Transverse colon (tissue), 4 donors: ENCODE results near the gene SPATA13. TPM values are rescaled to one million over a fixed set of nuclear protein-coding genes. Genes with fewer than 3 reads are reported as not detected.
A peak's percentile ranks its signal among the peaks of the same experiment; 100 is the strongest.

Experiments
- DNase-seq: peaks from one replicate; pipeline ENCODE4 v3.0.0-alpha.2; 2019
- H3K27ac ChIP-seq, 4 donors: fragments of 200-600 bp; sonication (generic); 2 replicates each; pipeline ENCODE4 v1.5.1; 2016 to 2018; ENCODE audit warnings: inconsistent platforms in 4 of 4
- H3K27me3 ChIP-seq: fragments of 200-600 bp; sonication (generic); 2 replicates; pipeline ENCODE4 v1.5.1; 2017; ENCODE audit warnings: inconsistent platforms
- H3K36me3 ChIP-seq, 4 donors: fragments of 200-600 bp; sonication (generic); 2 replicates each; pipeline ENCODE4 v1.5.1; 2017 to 2019; ENCODE audit warnings: inconsistent platforms in 4 of 4
- H3K4me1 ChIP-seq, 4 donors: fragments of 200-600 bp; sonication (generic); 2 replicates each; pipeline ENCODE4 v1.5.1; 2017 to 2020; ENCODE audit warnings: inconsistent platforms in 4 of 4
- H3K4me3 ChIP-seq, 4 donors: fragments of 200-600 bp; sonication (generic); 1 replicate in 1 of 4; 2 replicates in 3 of 4; pipeline versions ENCODE4 v1.5.1 to v1.6.1; 2017 to 2019; ENCODE audit warnings: inconsistent platforms in 4 of 4
- H3K9me3 ChIP-seq, 2 donors: fragments of 200-600 bp; sonication (generic); 2 replicates each; pipeline ENCODE4 v1.5.1; 2017 to 2019; ENCODE audit warnings: inconsistent platforms in 2 of 2
- CTCF ChIP-seq, 5 experiments: fragments of 200-600 bp in 3 of 5; fragments of 450-650 bp in 2 of 5; sonication (generic) in 3 of 5; IDR thresholded peaks; 1 replicate in 2 of 5; 2 replicates in 3 of 5; pipeline ENCODE4 v1.5.1; 2016 to 2017; ENCODE audit warnings: antibody characterized with exemption in 5 of 5, inconsistent platforms in 3 of 5, mild to moderate bottlenecking in 2 of 5, moderate library complexity in 1 of 5
- EP300 ChIP-seq: sonication (generic); formaldehyde crosslinking; IDR thresholded peaks from one replicate; pipeline ENCODE4 v1.6.1; 2017; ENCODE audit warnings: antibody characterized with exemption, low read depth
- POLR2A ChIP-seq: fragments of 450-650 bp; IDR thresholded peaks from one replicate; pipeline ENCODE4 v1.6.1; 2016; ENCODE audit warnings: antibody characterized with exemption, mild to moderate bottlenecking, moderate library complexity
- POLR2AphosphoS5 ChIP-seq, 3 donors: sonication (generic); formaldehyde crosslinking; IDR thresholded peaks; one replicate each; pipeline ENCODE4 v1.6.1; 2016; ENCODE audit warnings: antibody characterized with exemption in 3 of 3
- WGBS, 2 donors: methylation state at CpG; one replicate each; pipeline ENCODE4 v1.1.5; 2018; ENCODE audit warnings: low coverage in 1 of 2; 5-methylcytosine and 5-hydroxymethylcytosine counted together
- in situ Hi-C, 4 donors: fragments of 200-750 bp; cut with MboI; loops; one replicate each; pipeline versions ENCODE4 v1.15.0 to v1.15.1; 2017; ENCODE audit warnings: low sequenced_read_pairs in 3 of 4, low pct_ligation_motif_present in 1 of 4, low pct_unique_long_range_greater_than_20kb in 1 of 4
- intact Hi-C: fragments of 100-400 bp; cut with DNase I; formaldehyde crosslinking; loops from one replicate; pipeline ENCODE4 v1.15.1; 2023; ENCODE audit warnings: low total_unique reads
- total RNA-seq, 4 donors: library from RNA; depleted of rRNA; stranded (reverse); fragments of >200 nt; gene quantifications; one replicate each; pipeline ENCODE4 v1.1.0, GENCODE V29; 2016

Gene SPATA13
- total RNA-seq, 4 donors from 2014 or later = 85.1 to 612 (median 228) TPM

GRCh38 chr13:24271231-24271600 lies 110.7 kb downstream of the SPATA13 start:
- Histone ChIP-seq H3K4me3 (peak overlapping the region in 3 of 4 donors; percentile 24 to 44 (median 28)), H3K27me3 (no peaks in the 10 kb centered on the region), H3K27ac (peak overlapping the region; percentile 88 to 94 (median 92)), H3K9me3 (no peaks in the 10 kb centered on the region), H3K4me1 (peaks cover 32 to 61% (median 34%) of the 10 kb centered on the region in 4 donors), H3K36me3 (no peaks in the 10 kb centered on the region)
- no peak for DNase-seq
- WGBS, 2 donors = 0 to 17% methylated on average over 1 of the region's 1 CpG
- TF ChIP-seq POLR2A = no peak
- no peak for TF ChIP-seq POLR2AphosphoS5 (IDR thresholded peaks at IDR 0.05)
- TF ChIP-seq CTCF (IDR thresholded peaks at IDR 0.05) = no peak
- no peak for TF ChIP-seq EP300
- intact Hi-C loops (no loop called here), in situ Hi-C loops (no loop called here)

DNA sequence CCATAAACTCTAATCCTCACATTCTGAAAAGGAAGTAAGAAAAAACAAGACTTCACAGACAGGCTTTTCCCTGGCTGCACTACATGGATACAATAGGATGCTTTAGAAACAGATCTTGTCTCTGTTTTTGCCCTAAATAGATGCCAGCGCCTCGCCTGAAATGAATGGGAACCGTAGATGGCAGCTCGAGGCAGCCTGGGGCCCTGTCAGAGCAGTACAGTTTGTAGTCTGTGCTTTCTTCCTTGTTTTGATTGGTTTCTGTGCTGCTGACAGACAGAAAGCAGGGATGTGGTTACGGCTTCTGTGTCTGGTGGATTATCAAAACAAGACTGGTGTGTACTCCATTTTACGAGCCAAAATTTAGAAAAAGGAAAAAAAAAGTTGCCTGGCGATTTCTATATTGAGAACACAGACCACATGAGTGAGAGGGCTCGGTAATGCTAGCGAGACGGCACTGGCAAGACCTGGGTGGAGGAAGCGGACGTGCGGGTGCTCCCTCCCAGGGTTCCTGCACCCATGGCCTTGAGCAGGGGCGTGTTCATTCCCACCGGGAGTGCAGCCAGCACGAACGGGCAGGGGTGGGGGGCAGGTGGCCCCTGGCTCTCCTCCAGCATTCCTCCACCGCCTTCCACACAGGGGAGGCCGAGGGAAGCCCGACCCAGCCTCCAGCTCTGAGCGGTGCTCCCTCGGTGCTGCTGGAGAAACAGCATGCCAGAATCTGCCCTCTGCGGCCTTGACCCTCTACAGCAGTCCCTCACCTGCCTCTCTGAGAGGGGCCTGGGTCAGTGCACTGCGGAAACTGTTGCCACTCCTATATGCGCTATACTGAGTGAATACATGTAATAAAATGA lies 111.3 kb downstream of the SPATA13 start:
- Histone ChIP-seq H3K27ac (peak overlapping the region; percentile 88 to 94 (median 92)), H3K36me3 (no peaks in the 10 kb centered on the region), H3K9me3 (no peaks in the 10 kb centered on the region), H3K4me1 (peaks cover 32 to 61% (median 34%) of the 10 kb centered on the region in 4 donors), H3K4me3 (peak overlapping the region in 3 of 4 donors; percentile 24 to 44 (median 28)), H3K27me3 (no peaks in the 10 kb centered on the region)
- TF ChIP-seq EP300 (no peak), POLR2AphosphoS5 (IDR thresholded peaks at IDR 0.05) (peak; percentile 28 to 51 (median 44)), POLR2A (peak; percentile 52), CTCF (IDR thresholded peaks at IDR 0.05) (no peak)
- peak; percentile 72 for DNase-seq
- WGBS, 2 donors = 4 to 10% methylated on average over 5 to 25 of the region's 25 CpGs
- in situ Hi-C loops = no loop called here
- intact Hi-C loops = no loop called here

DNA sequence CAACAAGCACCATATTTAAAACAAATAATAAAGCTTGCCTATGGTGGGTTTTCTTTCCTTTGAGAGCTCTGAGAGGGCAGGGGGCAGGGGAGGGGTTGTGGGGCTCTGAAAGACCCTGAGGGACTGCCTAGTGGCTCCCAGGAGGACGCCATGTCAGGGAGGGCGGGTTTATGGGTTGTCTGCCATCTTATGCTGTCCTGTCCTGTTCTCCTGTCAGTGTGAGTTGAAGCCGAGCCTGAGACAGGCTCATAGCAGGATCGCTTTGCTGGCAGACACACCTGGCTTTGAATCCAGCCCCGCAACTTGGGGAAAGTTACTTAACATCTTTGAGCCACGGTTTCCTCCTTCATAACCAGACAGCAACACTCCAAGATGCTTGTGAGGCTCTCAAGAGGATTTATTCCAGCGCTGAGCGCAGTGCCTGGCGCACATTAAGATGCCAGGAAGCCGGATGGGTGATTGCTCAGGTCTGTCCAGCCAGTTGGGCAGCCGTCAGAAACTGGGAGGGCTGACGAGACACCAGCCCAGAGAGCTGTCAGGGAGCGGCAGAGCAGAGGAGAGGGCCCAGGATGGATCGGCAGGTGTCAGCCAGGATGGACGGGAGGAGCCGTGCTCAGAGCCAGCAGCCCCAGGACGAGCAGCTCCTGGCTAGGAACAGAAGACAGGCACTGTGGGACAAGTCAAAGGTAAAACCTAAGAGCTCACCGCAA lies 112.1 kb downstream of the SPATA13 start:
- Histone ChIP-seq H3K9me3 (no peaks in the 10 kb centered on the region), H3K4me3 (peak overlapping the region in 3 of 4 donors; percentile 24 to 44 (median 28)), H3K4me1 (peaks cover 32 to 56% (median 34%) of the 10 kb centered on the region in 4 donors), H3K27ac (peak overlapping the region; percentile 88 to 94 (median 92)), H3K36me3 (no peaks in the 10 kb centered on the region), H3K27me3 (no peaks in the 10 kb centered on the region)
- no peak for DNase-seq
- 64 to 77% methylated on average over 4 to 18 of the region's 18 CpGs for WGBS, 2 donors
- intact Hi-C loops = no loop called here
- in situ Hi-C loops = no loop called here
- TF ChIP-seq POLR2AphosphoS5 (IDR thresholded peaks at IDR 0.05) = no peak
- no peak for TF ChIP-seq EP300

GRCh38 chr13:24273926-24274325 lies 113.4 kb downstream of the SPATA13 start:
- H3K27me3 ChIP-seq = no peaks in the 10 kb centered on the region
- H3K27ac ChIP-seq = peak overlapping the region; percentile 2 to 53 (median 30)
- WGBS, 2 donors = 91 to 94% methylated on average over 6 to 7 of the region's 7 CpGs
- no peak for TF ChIP-seq POLR2AphosphoS5 (IDR thresholded peaks at IDR 0.05)
- TF ChIP-seq EP300 = no peak
- no peak for TF ChIP-seq CTCF (IDR thresholded peaks at IDR 0.05)
- TF ChIP-seq POLR2A = no peak
- no peak overlapping the region for H3K4me3 ChIP-seq
- H3K9me3 ChIP-seq = no peaks in the 10 kb centered on the region
- peaks cover 32 to 53% (median 33%) of the 10 kb centered on the region in 4 donors for H3K4me1 ChIP-seq
- intact Hi-C loops (no loop called here), in situ Hi-C loops (no loop called here)
- no peaks in the 10 kb centered on the region for H3K36me3 ChIP-seq
- DNase-seq = no peak
